Endothelial cell of umbilical vein (primary cell): Measurements from ENCODE around the gene KCMF1. TPM values are rescaled to one million over a fixed set of nuclear protein-coding genes. Genes with fewer than 3 reads are reported as not detected.

Experiments
- BruUV-seq: library from RNA; stranded (reverse); fragments of 400-500 nt; replicated peaks from 2 replicates; lab custom pipeline; 2021; lab: Mats Ljungman, UMichigan
- CTCF ChIA-PET: fragments of 300-600, 350-600 bp; sonication (Branson Sonifier 250); formaldehyde crosslinking; loops from one replicate; lab custom pipeline; 2021; ENCODE audit warnings: antibody characterized with exemption, inconsistent platforms; lab: Charles Lee
- POLR2A ChIA-PET: fragments of 300-600, 350-600 bp; sonication (Branson Sonifier 250); formaldehyde crosslinking; loops from one replicate; lab custom pipeline; 2021; ENCODE audit warnings: antibody characterized with exemption, inconsistent platforms; lab: Charles Lee
- DNase-seq: peaks from one replicate; pipeline ENCODE4 v3.0.0-alpha.2; 2011; ENCODE audit warnings: low read depth, low spot score
- FAIRE-seq: peaks from 2 replicates; lab custom pipeline; 2011; peaks lifted over from hg19 to GRCh38; lab: Jason Lieb, UNC
- H2AFZ ChIP-seq: 2 replicates; pipeline ENCODE4 v1.6.0; 2012; ENCODE audit warnings: low read depth, low read length, control low read depth, inconsistent platforms
- H3K27ac ChIP-seq: 2 replicates; pipeline ENCODE4 v1.5.1; 2011; ENCODE audit warnings: low read depth, mild to moderate bottlenecking, control low read depth, low read length, moderate library complexity; ENCODE audit not compliant: insufficient read depth
- H3K27me3 ChIP-seq, 2 experiments: 2 replicates each; pipeline versions ENCODE4 v1.6.0 to v1.6.1; 2011; ENCODE audit warnings: low read length in 2 of 2, mixed read lengths in 1 of 2; ENCODE audit not compliant: control insufficient read depth in 2 of 2, insufficient read depth in 2 of 2
- H3K36me3 ChIP-seq, 2 experiments: 2 replicates in 1 of 2; 3 replicates in 1 of 2; pipeline ENCODE4 v1.5.1; 2011; ENCODE audit warnings: low read length in 2 of 2, mild to moderate bottlenecking in 1 of 2, moderate library complexity in 1 of 2; ENCODE audit not compliant: control insufficient read depth in 2 of 2, insufficient read depth in 2 of 2; ENCODE audit errors: extremely low read depth in 1 of 2
- H3K4me1 ChIP-seq: 3 replicates; pipeline ENCODE4 v1.5.1; 2011; ENCODE audit warnings: mild to moderate bottlenecking, low read length; ENCODE audit not compliant: control insufficient read depth, insufficient read depth; ENCODE audit errors: extremely low read depth
- H3K4me2 ChIP-seq: 2 replicates; pipeline ENCODE4 v1.6.1; 2011; ENCODE audit warnings: low read length, control low read depth, mixed read lengths; ENCODE audit not compliant: insufficient read depth
- H3K4me3 ChIP-seq, 3 experiments: fragments of 200-600 bp in 1 of 3; sonication (generic), shearing (Covaris generic) in 1 of 3; replicated peaks in 1 of 3; 2 replicates each; pipeline ENCODE4 v1.5.1; 2011 to 2016; ENCODE audit warnings: control low read depth in 3 of 3, low read length in 3 of 3, mild to moderate bottlenecking in 2 of 3, inconsistent platforms in 1 of 3, low read depth in 1 of 3, moderate library complexity in 1 of 3; ENCODE audit not compliant: insufficient read depth in 1 of 3
- H3K79me2 ChIP-seq: 2 replicates; pipeline ENCODE4 v1.6.0; 2012; ENCODE audit warnings: low read length, inconsistent platforms; ENCODE audit not compliant: control insufficient read depth, insufficient read depth
- H3K9ac ChIP-seq: replicated peaks from 2 replicates; pipeline ENCODE3; 2011; ENCODE audit warnings: low read length, control low read depth; ENCODE audit not compliant: insufficient read depth; ENCODE audit errors: extremely low read depth
- H3K9me1 ChIP-seq: replicated peaks from 3 replicates; pipeline ENCODE4 v1.6.0; 2011; ENCODE audit warnings: mild to moderate bottlenecking, low read length; ENCODE audit not compliant: control insufficient read depth, insufficient read depth; ENCODE audit errors: extremely low read depth
- H3K9me3 ChIP-seq: replicated peaks from 2 replicates; pipeline ENCODE4 v1.5.1; 2012; ENCODE audit warnings: low read length, inconsistent platforms; ENCODE audit not compliant: control insufficient read depth, insufficient read depth
- H4K20me1 ChIP-seq: replicated peaks from 2 replicates; pipeline ENCODE3; 2011; ENCODE audit warnings: mild to moderate bottlenecking, low read length; ENCODE audit not compliant: control insufficient read depth, insufficient read depth; ENCODE audit errors: extremely low read depth
- CTCF ChIP-seq, 2 donors: IDR thresholded peaks; 1 replicate in 1 of 2; 2 replicates in 1 of 2; pipeline ENCODE4 v1.5.1; 2011; ENCODE audit warnings: low read length in 2 of 2, mild to moderate bottlenecking in 2 of 2, moderate library complexity in 2 of 2, control low read depth in 1 of 2, inconsistent platforms in 1 of 2, low read depth in 1 of 2; ENCODE audit not compliant: insufficient read depth in 1 of 2; ENCODE audit errors: extremely low read depth in 1 of 2
- FOS ChIP-seq: IDR thresholded peaks from 2 replicates; pipeline ENCODE4 v1.6.1; 2011; ENCODE audit warnings: mild to moderate bottlenecking, low read length, moderate library complexity, borderline replicate concordance; ENCODE audit not compliant: insufficient read depth
- GATA2 ChIP-seq: IDR thresholded peaks from 2 replicates; pipeline ENCODE4 v1.7.0; 2011; ENCODE audit warnings: low read depth, mild to moderate bottlenecking, moderate library complexity, mixed read lengths, low read length; ENCODE audit not compliant: insufficient read length, insufficient read depth
- JUN ChIP-seq: IDR thresholded peaks from 2 replicates; pipeline ENCODE4 v1.6.1; 2011; ENCODE audit warnings: borderline replicate concordance, low read depth; ENCODE audit not compliant: insufficient read length, insufficient read depth
- MAX ChIP-seq: IDR thresholded peaks from 2 replicates; pipeline ENCODE4 v1.6.1; 2011; ENCODE audit not compliant: insufficient read depth, insufficient read length
- MYC ChIP-seq: IDR thresholded peaks from one replicate; pipeline ENCODE4 v1.6.1; 2011; ENCODE audit warnings: mild to moderate bottlenecking, low read depth, low read length
- POLR2A ChIP-seq: IDR thresholded peaks from 2 replicates; pipeline ENCODE4 v1.6.1; 2012; ENCODE audit warnings: low read depth, mild to moderate bottlenecking, control low read depth, low read length
- POLR2AphosphoS5 ChIP-seq: IDR thresholded peaks from 2 replicates; pipeline ENCODE4 v1.6.1; 2012; ENCODE audit warnings: low read depth, mild to moderate bottlenecking, control low read depth, low read length, moderate library complexity; ENCODE audit not compliant: insufficient read depth
- dilution Hi-C: fragments of 300-500 bp; cut with MboI; formaldehyde crosslinking; loops from one replicate; pipeline ENCODE4 v1.15.0; 2019; ENCODE audit warnings: low sequenced_read_pairs; ENCODE audit not compliant: extremely low pct_ligation_motif_present
- intact Hi-C: fragments of 100-400 bp; cut with micrococcal nuclease; formaldehyde crosslinking; loops from one replicate; pipeline ENCODE4 v1.10.0; 2022
- polyA plus RNA-seq, 4 experiments: library from polyadenylated mRNA; depleted of rRNA in 3 of 4; stranded (reverse) in 3 of 4; unstranded in 1 of 4; fragments of >200 nt; gene quantifications; 2 replicates each; pipeline versions ENCODE4 v1.2.1 to v1.2.3, GENCODE V29; 2011 to 2012; ENCODE audit warnings: missing spikeins in 1 of 4
- total RNA-seq: library from RNA; stranded (reverse); gene quantifications from 2 replicates; pipeline ENCODE4 v1.2.3, GENCODE V29; 2021

The KCMF1 gene
- total and polyA plus RNA-seq, 2 donors (not counting 3 experiments of a cell fraction or from before 2014, with no cell fraction given), result 49.3 to 78.4 TPM

GRCh38 chr2:85049236-85049635 is 78.3 kb downstream of the KCMF1 start:
- ChIA-PET CTCF (interaction anchor here (1.0 to 1.7 kb wide), 4 partner anchors 10 to 250 kb away, joined by 4 to 7 read pairs (median 6); no protein-coding TSS in a partner anchor), POLR2A (no interaction called here)
- no peak overlapping the region for H3K27ac ChIP-seq
- no peak overlapping the region for H3K4me2 ChIP-seq
- FAIRE-seq (no peak), DNase-seq (no peak)
- dilution Hi-C loops (no loop called here), intact Hi-C loops (no loop called here)
- no TSS peak for BruUV-seq
- H4K20me1 ChIP-seq, result no peaks in the 10 kb centered on the region
- TF ChIP-seq MYC (no peak), JUN (no peak), POLR2AphosphoS5 (no peak), POLR2A (no peak), GATA2 (no peak), MAX (no peak), FOS (no peak), CTCF (IDR thresholded peaks at IDR 0.05; ENCODE audit: extremely low read depth in 1 of 2, insufficient read depth in 1 of 2, low read depth in 1 of 2, low read length in 2 of 2) (no peak)
- H3K9ac ChIP-seq, result no peak overlapping the region
- no peak overlapping the region for H2AFZ ChIP-seq
- H3K4me3 ChIP-seq, result no peak overlapping the region
- H3K9me3 ChIP-seq, result no peaks in the 10 kb centered on the region
- H3K27me3 ChIP-seq, result no peaks in the 10 kb centered on the region
- H3K79me2 ChIP-seq, result no peaks in the 10 kb centered on the region
- H3K9me1 ChIP-seq, result no peaks in the 10 kb centered on the region
- H3K36me3 ChIP-seq, result peaks cover 18% of the 10 kb centered on the region in 2 experiments
- no peaks in the 10 kb centered on the region for H3K4me1 ChIP-seq
